A549 (cell line): Measurements from ENCODE around the gene ITIH5. TPM values are rescaled to one million over a fixed set of nuclear protein-coding genes. Genes with fewer than 3 reads are reported as not detected.

Experiments
- ATAC-seq, 2 experiments: fragments of 200-7000 bp in 1 of 2; fragments of >200 bp in 1 of 2; cut with Nextera tagmentation in 1 of 2; cut with Tn5 transposase in 1 of 2; 3 replicates each; pipeline versions ENCODE4 v1.8.0 to v1.9.1; 2018 to 2020; ENCODE audit warnings: mild to moderate bottlenecking in 1 of 2, moderate library complexity in 1 of 2
- CTCF ChIA-PET: fragments of 300-600 bp; sonication (Branson Sonifier 250); formaldehyde crosslinking; extraction: SDS; loops from one replicate; lab custom pipeline; 2021; ENCODE audit warnings: antibody characterized with exemption, inconsistent platforms; lab: Yijun Ruan, JAX
- POLR2A ChIA-PET: fragments of 350-600 bp; formaldehyde crosslinking; extraction: SDS; loops from one replicate; lab custom pipeline; 2021; ENCODE audit warnings: antibody characterized with exemption, inconsistent platforms; lab: Yijun Ruan, JAX
- DNase-seq, 2 experiments: peaks; one replicate each; pipeline versions ENCODE4 v3.0.0 to v3.0.0-alpha.2; 2011 to 2016; ENCODE audit warnings: low read depth in 1 of 2, low spot score in 1 of 2
- FAIRE-seq: peaks from 2 replicates; lab custom pipeline; 2011; peaks lifted over from hg19 to GRCh38; lab: Jason Lieb, UNC
- H3K27ac ChIP-seq, 2 experiments: fragments of >200 bp; sonication (Bioruptor Twin); formaldehyde crosslinking; 3 replicates each; pipeline ENCODE4 v1.5.1; 2016 to 2017
- H3K4me1 ChIP-seq: fragments of >200 bp; sonication (Bioruptor Twin); formaldehyde crosslinking; 3 replicates; pipeline ENCODE4 v1.6.1; 2016
- H3K4me2 ChIP-seq: fragments of >200 bp; sonication (Bioruptor Twin); formaldehyde crosslinking; 3 replicates; pipeline ENCODE4 v1.6.1; 2016
- H3K4me3 ChIP-seq: fragments of >200 bp; sonication (Bioruptor Twin); formaldehyde crosslinking; 3 replicates; pipeline ENCODE4 v1.5.1; 2016
- H3K9me3 ChIP-seq: fragments of >200 bp; sonication (Bioruptor Twin); formaldehyde crosslinking; 3 replicates; pipeline ENCODE4 v1.6.1; 2016
- ATOH8 ChIP-seq: fragments of 250-450 bp; sonication (Bioruptor Pico); IDR thresholded peaks from 2 replicates; pipeline ENCODE4 v1.5.0; 2020; ENCODE audit warnings: low read depth, mild to moderate bottlenecking, moderate library complexity
- CBX8 ChIP-seq: fragments of 200-600 bp; sonication (generic); IDR thresholded peaks from 2 replicates; pipeline ENCODE4 v1.6.1; 2016
- CHD4 ChIP-seq: fragments of 200-600 bp; sonication (generic); IDR thresholded peaks from 2 replicates; pipeline ENCODE4 v1.6.1; 2016; ENCODE audit warnings: antibody characterized with exemption, mild to moderate bottlenecking, borderline replicate concordance
- FOSB ChIP-seq: fragments of 250-450 bp; sonication (Bioruptor Pico); IDR thresholded peaks from 2 replicates; pipeline ENCODE4 v1.5.0; 2020; ENCODE audit warnings: mild to moderate bottlenecking, moderate library complexity
- FOXS1 ChIP-seq: fragments of 250-450 bp; sonication (Bioruptor Pico); IDR thresholded peaks from 2 replicates; pipeline ENCODE4 v1.5.0; 2020; ENCODE audit warnings: mild to moderate bottlenecking, moderate library complexity
- HEYL ChIP-seq: fragments of 250-450 bp; sonication (Bioruptor Pico); IDR thresholded peaks from 2 replicates; pipeline ENCODE4 v1.8.0; 2021; ENCODE audit warnings: mild to moderate bottlenecking, moderate library complexity
- HOXB5 ChIP-seq: fragments of 250-450 bp; sonication (Bioruptor Pico); IDR thresholded peaks from 2 replicates; pipeline ENCODE4 v1.5.0; 2020; ENCODE audit warnings: mild to moderate bottlenecking, moderate library complexity
- KDM1A ChIP-seq: fragments of 200-600 bp; sonication (generic); IDR thresholded peaks from 2 replicates; pipeline ENCODE4 v1.6.1; 2016; ENCODE audit warnings: low read depth, mild to moderate bottlenecking
- MAFK ChIP-seq: fragments of 450-650 bp; IDR thresholded peaks from 2 replicates; pipeline ENCODE4 v1.6.1; 2014; ENCODE audit not compliant: partially characterized antibody
- MYC ChIP-seq: IDR thresholded peaks from 2 replicates; pipeline ENCODE4 v1.6.1; 2012; ENCODE audit warnings: mild to moderate bottlenecking, inconsistent platforms, low read length, improper control_type of control experiment, borderline replicate concordance
- NPAS2 ChIP-seq: fragments of 250-450 bp; sonication (Bioruptor Pico); IDR thresholded peaks from 2 replicates; pipeline ENCODE4 v1.8.0; 2022; ENCODE audit warnings: mild to moderate bottlenecking, moderate library complexity, borderline replicate concordance
- RAD21 ChIP-seq, 2 experiments: fragments of >200 bp in 1 of 2; sonication (Bioruptor Twin) in 1 of 2; formaldehyde crosslinking in 1 of 2; IDR thresholded peaks in 1 of 2; conservative IDR thresholded peaks in 1 of 2; 2 replicates in 1 of 2; 3 replicates in 1 of 2; pipeline ENCODE4 v1.6.1; 2012 to 2018; ENCODE audit warnings: inconsistent platforms in 1 of 2
- RARB ChIP-seq: fragments of 250-450 bp; sonication (Bioruptor Pico); IDR thresholded peaks from 2 replicates; pipeline ENCODE4 v1.8.0; 2021; ENCODE audit warnings: mild to moderate bottlenecking, moderate library complexity
- ZFP36 ChIP-seq: fragments of 450-650 bp; IDR thresholded peaks from 2 replicates; pipeline ENCODE4 v1.6.1; 2014; ENCODE audit warnings: borderline replicate concordance; ENCODE audit not compliant: partially characterized antibody
- ZNF302 ChIP-seq: fragments of 250-450 bp; sonication (Bioruptor Pico); IDR thresholded peaks from 2 replicates; pipeline ENCODE4 v1.9.0; 2021; ENCODE audit warnings: inconsistent platforms, mild to moderate bottlenecking, moderate library complexity
- ZSCAN20 ChIP-seq: fragments of 250-450 bp; sonication (Bioruptor Pico); IDR thresholded peaks from 2 replicates; pipeline ENCODE4 v1.8.0; 2022; ENCODE audit warnings: mild to moderate bottlenecking, moderate library complexity
- WGBS: methylation state at CpG from one replicate; pipeline ENCODE4 v1.1.6; 2017; ENCODE audit errors: missing lambda C conversion rate; 5-methylcytosine and 5-hydroxymethylcytosine counted together
- polyA plus RNA-seq, 4 experiments: library from polyadenylated mRNA; depleted of rRNA in 3 of 4; stranded (reverse); fragments of >200 nt; fragmentation: RNase III in 1 of 4; extraction: RNeasy Plus Mini Kit Qiagen cat#74134 plus additional on column Dnase treatment in 1 of 4; gene quantifications; 2 replicates in 3 of 4; 3 replicates in 1 of 4; pipeline ENCODE4 v1.2.3, GENCODE V29; 2011 to 2017
- TF ChIP-seq, protein P1 (sequence below): fragments of >200 bp; sonication (Bioruptor Twin); formaldehyde crosslinking; IDR thresholded peaks from 2 replicates; pipeline ENCODE4 v1.6.1; 2016
- TF ChIP-seq, protein P2 (sequence below): IDR thresholded peaks from 2 replicates; pipeline ENCODE4 v1.6.1; 2012; ENCODE audit warnings: low read depth, borderline replicate concordance
- TF ChIP-seq, protein P3 (sequence below): fragments of 150-350 bp; IDR thresholded peaks from 2 replicates; pipeline ENCODE4 v1.6.1; 2014; ENCODE audit warnings: low read depth, mild to moderate bottlenecking, low read length
- TF ChIP-seq, protein P4 (sequence below): fragments of 200-600 bp; sonication (generic); IDR thresholded peaks from 2 replicates; pipeline ENCODE4 v1.6.1; 2016; ENCODE audit warnings: antibody characterized with exemption, mild to moderate bottlenecking, moderate library complexity

Gene ITIH5
- polyA plus RNA-seq, 2 of the 4 experiments (the other 2 are of a cell fraction): 0.03 to 0.05 TPM

- Histone ChIP-seq H3K4me2 (no peak overlapping the region), H3K27ac (no peak overlapping the region), H3K4me3 (no peak overlapping the region), H3K9me3 (no peaks in the 10 kb centered on the region), H3K4me1 (no peaks in the 10 kb centered on the region)
- CTCF ChIA-PET: interaction anchor here (1.1 kb wide), 2 partner anchors 51 to 110 kb away, joined by 3 read pairs; no protein-coding TSS in a partner anchor
- ATAC-seq (no peak), FAIRE-seq (no peak), DNase-seq (no peak)
- WGBS: 55% methylated on average over 16 of the region's 21 CpGs
- POLR2A ChIA-PET: no interaction called here
- no peak for TF ChIP-seq RARB
- TF ChIP-seq FOXS1 (CRISPR knock-in tag): no peak
- TF ChIP-seq, all 56 proteins: peak for 0
Measured at GRCh38 chr10:7576340-7576739, 90.4 kb downstream of the ITIH5 start.

- ChIA-PET POLR2A (no interaction called here), CTCF (interaction anchor here (0.9 kb wide), 1 partner anchor 63 kb away, joined by 3 read pairs; no protein-coding TSS in a partner anchor)
- ATAC-seq (no peak; a peak in 1 of 6 replicates), FAIRE-seq (no peak), DNase-seq (no peak)
- TF ChIP-seq MYC (no peak), ZFP36 (no peak), ATOH8 (no peak), RAD21 (conservative IDR thresholded peaks at IDR 0.05 in 1 of 2, IDR thresholded peaks at IDR 0.05 in 1 of 2) (no peak), FOXS1 (CRISPR knock-in tag) (no peak), MAFK (no peak), CHD4 (no peak), CBX8 (no peak), HEYL (CRISPR knock-in tag) (no peak)
- TF ChIP-seq, protein P1, sequence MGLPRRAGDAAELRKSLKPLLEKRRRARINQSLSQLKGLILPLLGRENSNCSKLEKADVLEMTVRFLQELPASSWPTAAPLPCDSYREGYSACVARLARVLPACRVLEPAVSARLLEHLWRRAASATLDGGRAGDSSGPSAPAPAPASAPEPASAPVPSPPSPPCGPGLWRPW: no peak
- TF ChIP-seq, protein P2, sequence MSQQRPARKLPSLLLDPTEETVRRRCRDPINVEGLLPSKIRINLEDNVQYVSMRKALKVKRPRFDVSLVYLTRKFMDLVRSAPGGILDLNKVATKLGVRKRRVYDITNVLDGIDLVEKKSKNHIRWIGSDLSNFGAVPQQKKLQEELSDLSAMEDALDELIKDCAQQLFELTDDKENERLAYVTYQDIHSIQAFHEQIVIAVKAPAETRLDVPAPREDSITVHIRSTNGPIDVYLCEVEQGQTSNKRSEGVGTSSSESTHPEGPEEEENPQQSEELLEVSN: no peak
- Histone ChIP-seq H3K9me3 (no peaks in the 10 kb centered on the region), H3K4me2 (no peak overlapping the region), H3K27ac (no peak overlapping the region), H3K4me1 (no peaks in the 10 kb centered on the region), H3K4me3 (no peak overlapping the region)
- WGBS: 15% methylated on average over 3 of the region's 3 CpGs
Measured at GRCh38 chr10:7572391-7572790, 94.4 kb downstream of the ITIH5 start.

DNA sequence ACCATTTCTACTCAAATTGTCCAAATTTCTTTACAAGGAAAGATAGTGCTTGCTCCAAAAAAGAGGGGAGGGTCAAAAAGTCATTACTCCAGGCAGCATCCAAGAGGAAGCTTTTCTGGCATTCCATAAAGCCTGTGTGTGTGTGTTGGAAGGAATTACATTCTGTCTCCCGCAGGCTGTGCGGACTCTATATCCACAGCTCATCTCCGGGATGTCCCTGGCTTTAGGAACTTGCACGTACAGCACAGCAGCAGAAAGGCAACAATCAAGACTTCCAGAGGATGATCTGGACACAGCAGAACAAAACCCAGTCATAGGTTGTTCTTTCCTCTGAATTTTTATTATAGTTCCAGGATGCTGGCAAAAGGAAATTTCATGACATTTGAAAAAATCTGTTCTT is 94.8 kb downstream of the ITIH5 start:
- WGBS: 71% methylated on average over 4 of the region's 4 CpGs
- H3K4me2 ChIP-seq: no peak overlapping the region
- ATAC-seq: no peak
- H3K4me3 ChIP-seq: no peak overlapping the region
- no peaks in the 10 kb centered on the region for H3K4me1 ChIP-seq
- H3K27ac ChIP-seq: no peak overlapping the region
- H3K9me3 ChIP-seq: no peaks in the 10 kb centered on the region
- CTCF ChIA-PET: interaction anchor here (0.9 kb wide), 1 partner anchor 63 kb away, joined by 3 read pairs; no protein-coding TSS in a partner anchor
- FAIRE-seq: no peak
- POLR2A ChIA-PET: no interaction called here
- TF ChIP-seq HEYL (CRISPR knock-in tag) (no peak), FOSB (CRISPR knock-in tag) (no peak), CHD4 (no peak), ZSCAN20 (CRISPR knock-in tag) (no peak), ZNF302 (CRISPR knock-in tag) (no peak), HOXB5 (CRISPR knock-in tag) (no peak), KDM1A (no peak), NPAS2 (CRISPR knock-in tag) (no peak), CBX8 (no peak)
- TF ChIP-seq, protein P3, sequence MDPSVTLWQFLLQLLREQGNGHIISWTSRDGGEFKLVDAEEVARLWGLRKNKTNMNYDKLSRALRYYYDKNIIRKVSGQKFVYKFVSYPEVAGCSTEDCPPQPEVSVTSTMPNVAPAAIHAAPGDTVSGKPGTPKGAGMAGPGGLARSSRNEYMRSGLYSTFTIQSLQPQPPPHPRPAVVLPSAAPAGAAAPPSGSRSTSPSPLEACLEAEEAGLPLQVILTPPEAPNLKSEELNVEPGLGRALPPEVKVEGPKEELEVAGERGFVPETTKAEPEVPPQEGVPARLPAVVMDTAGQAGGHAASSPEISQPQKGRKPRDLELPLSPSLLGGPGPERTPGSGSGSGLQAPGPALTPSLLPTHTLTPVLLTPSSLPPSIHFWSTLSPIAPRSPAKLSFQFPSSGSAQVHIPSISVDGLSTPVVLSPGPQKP: no peak
- TF ChIP-seq, protein P4, sequence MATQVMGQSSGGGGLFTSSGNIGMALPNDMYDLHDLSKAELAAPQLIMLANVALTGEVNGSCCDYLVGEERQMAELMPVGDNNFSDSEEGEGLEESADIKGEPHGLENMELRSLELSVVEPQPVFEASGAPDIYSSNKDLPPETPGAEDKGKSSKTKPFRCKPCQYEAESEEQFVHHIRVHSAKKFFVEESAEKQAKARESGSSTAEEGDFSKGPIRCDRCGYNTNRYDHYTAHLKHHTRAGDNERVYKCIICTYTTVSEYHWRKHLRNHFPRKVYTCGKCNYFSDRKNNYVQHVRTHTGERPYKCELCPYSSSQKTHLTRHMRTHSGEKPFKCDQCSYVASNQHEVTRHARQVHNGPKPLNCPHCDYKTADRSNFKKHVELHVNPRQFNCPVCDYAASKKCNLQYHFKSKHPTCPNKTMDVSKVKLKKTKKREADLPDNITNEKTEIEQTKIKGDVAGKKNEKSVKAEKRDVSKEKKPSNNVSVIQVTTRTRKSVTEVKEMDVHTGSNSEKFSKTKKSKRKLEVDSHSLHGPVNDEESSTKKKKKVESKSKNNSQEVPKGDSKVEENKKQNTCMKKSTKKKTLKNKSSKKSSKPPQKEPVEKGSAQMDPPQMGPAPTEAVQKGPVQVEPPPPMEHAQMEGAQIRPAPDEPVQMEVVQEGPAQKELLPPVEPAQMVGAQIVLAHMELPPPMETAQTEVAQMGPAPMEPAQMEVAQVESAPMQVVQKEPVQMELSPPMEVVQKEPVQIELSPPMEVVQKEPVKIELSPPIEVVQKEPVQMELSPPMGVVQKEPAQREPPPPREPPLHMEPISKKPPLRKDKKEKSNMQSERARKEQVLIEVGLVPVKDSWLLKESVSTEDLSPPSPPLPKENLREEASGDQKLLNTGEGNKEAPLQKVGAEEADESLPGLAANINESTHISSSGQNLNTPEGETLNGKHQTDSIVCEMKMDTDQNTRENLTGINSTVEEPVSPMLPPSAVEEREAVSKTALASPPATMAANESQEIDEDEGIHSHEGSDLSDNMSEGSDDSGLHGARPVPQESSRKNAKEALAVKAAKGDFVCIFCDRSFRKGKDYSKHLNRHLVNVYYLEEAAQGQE: no peak
- DNase-seq: no peak
